ENCODE results near the gene PLCE1. TPM values are rescaled to one million over a fixed set of nuclear protein-coding genes. Genes with fewer than 3 reads are reported as not detected.

Gene PLCE1
- total RNA-seq, 1 donor from 2014 or later, result 0.84 TPM

DNA sequence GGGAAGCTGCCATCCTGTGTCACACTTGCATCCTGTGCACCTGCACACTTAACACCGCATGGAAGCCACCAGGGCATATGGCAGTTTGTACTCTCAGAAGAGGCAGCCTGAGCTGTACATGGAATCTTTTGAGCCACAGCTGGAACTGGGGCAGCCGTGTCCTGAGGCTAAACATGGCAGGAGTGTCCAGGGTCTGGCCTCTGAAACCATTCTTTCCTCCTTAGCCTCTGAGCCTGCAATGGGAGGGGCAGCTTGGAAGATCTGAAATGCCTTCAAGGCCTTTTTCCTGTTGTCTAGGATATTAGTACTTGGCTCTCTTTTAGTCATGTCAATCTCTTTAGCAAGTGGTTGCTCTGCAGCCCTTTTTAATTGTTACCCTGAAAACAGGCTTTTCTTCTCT is 16.4 kb downstream of the PLCE1 start:
- Mint-ChIP-seq H3K36me3 (ENCODE audit: low read depth, unreplicated experiment) (no peaks in the 10 kb centered on the region), H3K4me3 (ENCODE audit: unreplicated experiment) (no peak overlapping the region), H3K9me3 (ENCODE audit: unreplicated experiment) (peaks cover 13% of the 10 kb centered on the region), H3K27ac (ENCODE audit: unreplicated experiment) (no peak overlapping the region), H3K27me3 (ENCODE audit: low read depth, unreplicated experiment) (peaks cover 6% of the 10 kb centered on the region), H3K4me1 (ENCODE audit: low read depth, unreplicated experiment) (peaks cover 11% of the 10 kb centered on the region)
- H3K4me1 ChIP-seq (ENCODE audit: insufficient read depth, low read length), result peaks cover 25% of the 10 kb centered on the region
- H3K4me3 ChIP-seq (ENCODE audit: insufficient read depth, low read depth, low read length), result no peak overlapping the region
- H3K79me2 ChIP-seq (ENCODE audit: insufficient read depth, low read length), result no peaks in the 10 kb centered on the region
- TF ChIP-seq, protein P1, sequence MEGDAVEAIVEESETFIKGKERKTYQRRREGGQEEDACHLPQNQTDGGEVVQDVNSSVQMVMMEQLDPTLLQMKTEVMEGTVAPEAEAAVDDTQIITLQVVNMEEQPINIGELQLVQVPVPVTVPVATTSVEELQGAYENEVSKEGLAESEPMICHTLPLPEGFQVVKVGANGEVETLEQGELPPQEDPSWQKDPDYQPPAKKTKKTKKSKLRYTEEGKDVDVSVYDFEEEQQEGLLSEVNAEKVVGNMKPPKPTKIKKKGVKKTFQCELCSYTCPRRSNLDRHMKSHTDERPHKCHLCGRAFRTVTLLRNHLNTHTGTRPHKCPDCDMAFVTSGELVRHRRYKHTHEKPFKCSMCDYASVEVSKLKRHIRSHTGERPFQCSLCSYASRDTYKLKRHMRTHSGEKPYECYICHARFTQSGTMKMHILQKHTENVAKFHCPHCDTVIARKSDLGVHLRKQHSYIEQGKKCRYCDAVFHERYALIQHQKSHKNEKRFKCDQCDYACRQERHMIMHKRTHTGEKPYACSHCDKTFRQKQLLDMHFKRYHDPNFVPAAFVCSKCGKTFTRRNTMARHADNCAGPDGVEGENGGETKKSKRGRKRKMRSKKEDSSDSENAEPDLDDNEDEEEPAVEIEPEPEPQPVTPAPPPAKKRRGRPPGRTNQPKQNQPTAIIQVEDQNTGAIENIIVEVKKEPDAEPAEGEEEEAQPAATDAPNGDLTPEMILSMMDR (IDR thresholded peaks at IDR 0.05; ENCODE audit: insufficient read depth, low read depth, low read length), result no peak
- no peak for TF ChIP-seq EZH2 (IDR thresholded peaks at IDR 0.05; ENCODE audit: insufficient read depth, low read length)
- DNase-seq (ENCODE audit: low read depth), result no peak
- H3K27ac ChIP-seq (ENCODE audit: low read depth, low read length), result no peak overlapping the region
- H4K20me1 ChIP-seq (ENCODE audit: insufficient read depth, low read length), result no peaks in the 10 kb centered on the region
- peaks cover 4% of the 10 kb centered on the region for H3K9me3 ChIP-seq (ENCODE audit: insufficient read depth, low read depth, low read length)
- H2AFZ ChIP-seq (ENCODE audit: low read depth, low read length), result no peak overlapping the region
- no peak for FAIRE-seq
- no peaks in the 10 kb centered on the region for H3K27me3 ChIP-seq (ENCODE audit: insufficient read depth, low read length)
- no peaks in the 10 kb centered on the region for H3K36me3 ChIP-seq (ENCODE audit: insufficient read depth, low read length)
- H3K9ac ChIP-seq (ENCODE audit: low read length), result no peak overlapping the region
- no peak overlapping the region for H3K4me2 ChIP-seq (ENCODE audit: low read length)

DNA sequence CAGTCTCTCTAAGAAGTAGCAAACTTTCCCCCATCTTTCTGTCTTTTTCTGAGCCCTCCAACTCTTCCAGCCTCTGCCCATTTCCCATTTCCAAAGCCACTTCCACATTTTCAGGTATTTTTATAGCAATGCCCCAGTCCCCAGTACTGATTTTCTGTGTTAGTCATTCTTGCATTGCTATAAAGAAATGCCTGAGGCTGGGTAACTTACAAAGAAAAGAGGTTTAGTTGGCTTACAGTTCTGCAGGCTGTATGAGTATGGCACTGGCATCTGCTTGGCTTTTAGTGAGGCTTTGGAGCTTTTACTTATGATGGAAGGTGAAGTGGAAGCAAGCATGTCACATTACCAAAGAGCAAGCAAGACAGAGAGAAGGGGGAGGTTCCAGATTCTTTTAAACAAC is 17.2 kb downstream of the PLCE1 start:
- no peak overlapping the region for H2AFZ ChIP-seq (ENCODE audit: low read depth, low read length)
- peaks cover 10% of the 10 kb centered on the region for H3K9me3 Mint-ChIP-seq (ENCODE audit: unreplicated experiment)
- H3K27ac Mint-ChIP-seq (ENCODE audit: unreplicated experiment), result no peak overlapping the region
- H3K36me3 Mint-ChIP-seq (ENCODE audit: low read depth, unreplicated experiment), result no peaks in the 10 kb centered on the region
- DNase-seq (ENCODE audit: low read depth), result no peak
- H3K9ac ChIP-seq (ENCODE audit: low read length), result no peak overlapping the region
- H3K27me3 Mint-ChIP-seq (ENCODE audit: low read depth, unreplicated experiment), result peaks cover 3% of the 10 kb centered on the region
- H3K4me2 ChIP-seq (ENCODE audit: low read length), result no peak overlapping the region
- FAIRE-seq, result no peak
- no peaks in the 10 kb centered on the region for H3K36me3 ChIP-seq (ENCODE audit: insufficient read depth, low read length)
- TF ChIP-seq EZH2 (IDR thresholded peaks at IDR 0.05; ENCODE audit: insufficient read depth, low read length), result no peak
- TF ChIP-seq, protein P1 (IDR thresholded peaks at IDR 0.05; ENCODE audit: insufficient read depth, low read depth, low read length), result no peak
- no peak overlapping the region for H3K4me3 Mint-ChIP-seq (ENCODE audit: unreplicated experiment)
- peaks cover 11% of the 10 kb centered on the region for H3K4me1 Mint-ChIP-seq (ENCODE audit: low read depth, unreplicated experiment)
- H3K27me3 ChIP-seq (ENCODE audit: insufficient read depth, low read length), result no peaks in the 10 kb centered on the region
- H4K20me1 ChIP-seq (ENCODE audit: insufficient read depth, low read length), result no peaks in the 10 kb centered on the region
- H3K27ac ChIP-seq (ENCODE audit: low read depth, low read length), result no peak overlapping the region
- no peaks in the 10 kb centered on the region for H3K79me2 ChIP-seq (ENCODE audit: insufficient read depth, low read length)
- peaks cover 4% of the 10 kb centered on the region for H3K9me3 ChIP-seq (ENCODE audit: insufficient read depth, low read depth, low read length)
- H3K4me1 ChIP-seq (ENCODE audit: insufficient read depth, low read length), result peaks cover 17% of the 10 kb centered on the region
- no peak overlapping the region for H3K4me3 ChIP-seq (ENCODE audit: insufficient read depth, low read depth, low read length)

DNA sequence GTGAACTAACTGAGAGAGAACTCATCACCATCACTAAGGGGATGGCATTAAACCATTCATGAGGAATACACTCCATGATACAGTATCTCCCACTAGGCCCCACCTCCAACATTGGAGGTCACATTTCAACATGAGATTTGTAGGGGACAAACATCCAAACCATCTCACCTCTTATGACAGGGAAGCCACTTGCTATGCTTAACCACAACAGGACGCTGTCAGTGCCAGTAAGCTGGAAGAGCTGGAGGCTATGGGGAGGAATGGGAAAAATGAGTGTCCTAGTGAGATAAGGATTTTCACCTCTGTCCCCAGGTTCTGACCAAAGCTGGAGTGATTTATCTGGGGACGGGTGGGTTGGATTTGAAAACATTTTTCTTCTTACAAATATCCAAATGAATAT is 17.6 kb downstream of the PLCE1 start:
- Histone ChIP-seq H2AFZ (ENCODE audit: low read depth, low read length) (no peak overlapping the region), H3K9ac (ENCODE audit: low read length) (no peak overlapping the region), H3K36me3 (ENCODE audit: insufficient read depth, low read length) (no peaks in the 10 kb centered on the region), H3K27ac (ENCODE audit: low read depth, low read length) (no peak overlapping the region), H3K4me2 (ENCODE audit: low read length) (no peak overlapping the region), H3K4me1 (ENCODE audit: insufficient read depth, low read length) (peaks cover 14% of the 10 kb centered on the region), H4K20me1 (ENCODE audit: insufficient read depth, low read length) (no peaks in the 10 kb centered on the region), H3K9me3 (ENCODE audit: insufficient read depth, low read depth, low read length) (peaks cover 4% of the 10 kb centered on the region), H3K79me2 (ENCODE audit: insufficient read depth, low read length) (no peaks in the 10 kb centered on the region), H3K4me3 (ENCODE audit: insufficient read depth, low read depth, low read length) (no peak overlapping the region), H3K27me3 (ENCODE audit: insufficient read depth, low read length) (no peaks in the 10 kb centered on the region)
- no peak for FAIRE-seq
- Mint-ChIP-seq H3K9me3 (ENCODE audit: unreplicated experiment) (peaks cover 10% of the 10 kb centered on the region), H3K27me3 (ENCODE audit: low read depth, unreplicated experiment) (peaks cover 3% of the 10 kb centered on the region), H3K27ac (ENCODE audit: unreplicated experiment) (no peak overlapping the region), H3K36me3 (ENCODE audit: low read depth, unreplicated experiment) (no peaks in the 10 kb centered on the region), H3K4me3 (ENCODE audit: unreplicated experiment) (no peak overlapping the region), H3K4me1 (ENCODE audit: low read depth, unreplicated experiment) (peaks cover 11% of the 10 kb centered on the region)
- TF ChIP-seq, protein P1 (IDR thresholded peaks at IDR 0.05; ENCODE audit: insufficient read depth, low read depth, low read length), result no peak
- TF ChIP-seq EZH2 (IDR thresholded peaks at IDR 0.05; ENCODE audit: insufficient read depth, low read length), result no peak
- no peak for DNase-seq (ENCODE audit: low read depth)
